ENCODE results near the gene BTBD9.

BTBD9 gene

GRCh38 chr6:38593998-38594665, 45.6 kb downstream of the BTBD9 start:
- DNase-seq (ENCODE audit: low read depth), result no peak

- DNase-seq (ENCODE audit: low read depth), result no peak
Measured at GRCh38 chr6:38593409-38593808, 46.3 kb downstream of the BTBD9 start.

GRCh38 chr6:38591439-38591838, 48.3 kb downstream of the BTBD9 start:
- DNase-seq (ENCODE audit: low read depth), result no peak

GRCh38 chr6:38589367-38589720, 50.4 kb downstream of the BTBD9 start:
- no peak for DNase-seq (ENCODE audit: low read depth)

- DNase-seq (ENCODE audit: low read depth), result peak; percentile 51
Measured at GRCh38 chr6:38588631-38589366, 50.9 kb downstream of the BTBD9 start.

GRCh38 chr6:38587766-38588362, 51.9 kb downstream of the BTBD9 start:
- DNase-seq (ENCODE audit: low read depth), result no peak

- no peak for DNase-seq (ENCODE audit: low read depth)
Measured at GRCh38 chr6:38586992-38587391, 52.7 kb downstream of the BTBD9 start.

GRCh38 chr6:38584731-38585130, 55.0 kb downstream of the BTBD9 start:
- DNase-seq (ENCODE audit: low read depth), result peak; percentile 42

GRCh38 chr6:38583523-38583922, 56.2 kb downstream of the BTBD9 start:
- no peak for DNase-seq (ENCODE audit: low read depth)

- DNase-seq (ENCODE audit: low read depth), result no peak
Measured at GRCh38 chr6:38580030-38580429, 59.7 kb downstream of the BTBD9 start.

GRCh38 chr6:38579010-38579628, 60.6 kb downstream of the BTBD9 start:
- DNase-seq (ENCODE audit: low read depth), result no peak

GRCh38 chr6:38578075-38578474, 61.7 kb downstream of the BTBD9 start:
- no peak for DNase-seq (ENCODE audit: low read depth)

- no peak for DNase-seq (ENCODE audit: low read depth)
Measured at GRCh38 chr6:38577492-38577891, 62.2 kb downstream of the BTBD9 start.

- peak; percentile 31 for DNase-seq (ENCODE audit: low read depth)
Measured at GRCh38 chr6:38573801-38574395, 65.8 kb downstream of the BTBD9 start.

- no peak for DNase-seq (ENCODE audit: low read depth)
Measured at GRCh38 chr6:38572186-38572813, 67.4 kb downstream of the BTBD9 start.

- DNase-seq (ENCODE audit: low read depth), result no peak
Measured at GRCh38 chr6:38571721-38572120, 68.0 kb downstream of the BTBD9 start.

GRCh38 chr6:38570750-38571149, 69.0 kb downstream of the BTBD9 start:
- peak; percentile 29 for DNase-seq (ENCODE audit: low read depth)

- DNase-seq (ENCODE audit: low read depth), result peak; percentile 94
Measured at GRCh38 chr6:38567436-38567835, 72.3 kb downstream of the BTBD9 start.

- DNase-seq (ENCODE audit: low read depth), result no peak
Measured at GRCh38 chr6:38566295-38567030, 73.3 kb downstream of the BTBD9 start.

- DNase-seq (ENCODE audit: low read depth), result no peak
Measured at GRCh38 chr6:38564301-38564700, 75.4 kb downstream of the BTBD9 start.

GRCh38 chr6:38555606-38556005, 84.1 kb downstream of the BTBD9 start:
- no peak for DNase-seq (ENCODE audit: low read depth)
